GM19455 (cell line): Measurements from ENCODE around the gene SYT3.

Source experiments
- ATAC-seq: cut with Tn5 transposase; IDR thresholded peaks from one replicate; pipeline ENCODE4 v1.9.1; 2021; ENCODE audit not compliant: unreplicated experiment

SYT3 gene, protein sequence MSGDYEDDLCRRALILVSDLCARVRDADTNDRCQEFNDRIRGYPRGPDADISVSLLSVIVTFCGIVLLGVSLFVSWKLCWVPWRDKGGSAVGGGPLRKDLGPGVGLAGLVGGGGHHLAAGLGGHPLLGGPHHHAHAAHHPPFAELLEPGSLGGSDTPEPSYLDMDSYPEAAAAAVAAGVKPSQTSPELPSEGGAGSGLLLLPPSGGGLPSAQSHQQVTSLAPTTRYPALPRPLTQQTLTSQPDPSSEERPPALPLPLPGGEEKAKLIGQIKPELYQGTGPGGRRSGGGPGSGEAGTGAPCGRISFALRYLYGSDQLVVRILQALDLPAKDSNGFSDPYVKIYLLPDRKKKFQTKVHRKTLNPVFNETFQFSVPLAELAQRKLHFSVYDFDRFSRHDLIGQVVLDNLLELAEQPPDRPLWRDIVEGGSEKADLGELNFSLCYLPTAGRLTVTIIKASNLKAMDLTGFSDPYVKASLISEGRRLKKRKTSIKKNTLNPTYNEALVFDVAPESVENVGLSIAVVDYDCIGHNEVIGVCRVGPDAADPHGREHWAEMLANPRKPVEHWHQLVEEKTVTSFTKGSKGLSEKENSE

DNA sequence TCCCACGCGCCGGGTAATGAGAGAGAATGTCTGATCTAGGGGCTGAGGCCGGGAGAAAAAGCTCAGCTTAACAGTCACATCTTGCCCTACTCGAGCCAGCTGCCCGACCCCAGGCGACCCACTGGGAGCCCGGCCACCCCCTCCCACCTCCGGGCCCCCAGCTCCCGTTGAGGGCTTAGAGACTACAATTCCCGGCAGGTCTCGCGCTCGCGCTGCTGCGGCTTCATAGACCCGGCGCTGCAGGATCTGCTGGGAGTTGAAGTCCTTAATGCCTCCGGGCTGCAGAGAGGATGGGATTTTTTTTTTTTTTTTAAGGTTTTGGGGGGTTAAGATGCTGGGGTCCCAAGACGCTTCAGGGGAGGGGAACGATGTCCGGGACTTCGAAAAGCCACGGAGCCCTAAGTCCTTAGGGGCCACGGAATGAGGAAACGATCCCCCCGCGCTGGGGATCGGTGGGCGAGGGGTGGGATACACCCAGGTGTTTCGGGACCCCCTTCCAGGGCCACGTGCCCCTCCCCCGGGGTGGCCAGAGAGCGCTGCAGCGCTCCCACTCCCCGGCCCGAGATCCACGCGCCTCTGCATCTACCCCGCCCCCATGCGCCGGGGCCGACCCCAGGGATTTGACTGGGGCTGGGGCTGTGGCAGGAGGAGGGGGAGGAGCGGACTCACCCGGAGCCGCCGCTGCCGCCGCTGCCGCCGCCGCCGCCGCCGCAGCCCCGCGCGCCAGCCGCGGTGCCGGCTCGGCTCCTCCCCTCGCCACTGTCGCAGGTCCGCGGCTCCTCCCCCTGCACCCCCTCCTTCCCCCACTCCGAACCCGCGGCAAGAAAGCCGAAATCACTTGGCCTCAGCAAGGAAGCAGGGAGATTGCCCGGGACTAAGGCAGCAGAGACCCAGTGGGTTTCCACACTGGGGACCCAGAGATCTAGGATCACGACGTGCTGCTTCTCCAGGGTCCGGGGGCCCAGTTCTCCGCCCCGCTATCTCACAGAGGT lies at the start of gene SYT3:
Gene SYT3, minus strand, starts transcription at position 761 of the 992 bp plus-strand sequence. CDS start 2,470 bp downstream, outside the sequence.
- ATAC-seq, result no peak

- ATAC-seq, result no peak
Observed at GRCh38 chr19:50688766-50689165, 49.1 kb upstream of the SYT3 start.

- no peak for ATAC-seq
Observed at GRCh38 chr19:50686310-50687032, 46.8 kb upstream of the SYT3 start.

DNA sequence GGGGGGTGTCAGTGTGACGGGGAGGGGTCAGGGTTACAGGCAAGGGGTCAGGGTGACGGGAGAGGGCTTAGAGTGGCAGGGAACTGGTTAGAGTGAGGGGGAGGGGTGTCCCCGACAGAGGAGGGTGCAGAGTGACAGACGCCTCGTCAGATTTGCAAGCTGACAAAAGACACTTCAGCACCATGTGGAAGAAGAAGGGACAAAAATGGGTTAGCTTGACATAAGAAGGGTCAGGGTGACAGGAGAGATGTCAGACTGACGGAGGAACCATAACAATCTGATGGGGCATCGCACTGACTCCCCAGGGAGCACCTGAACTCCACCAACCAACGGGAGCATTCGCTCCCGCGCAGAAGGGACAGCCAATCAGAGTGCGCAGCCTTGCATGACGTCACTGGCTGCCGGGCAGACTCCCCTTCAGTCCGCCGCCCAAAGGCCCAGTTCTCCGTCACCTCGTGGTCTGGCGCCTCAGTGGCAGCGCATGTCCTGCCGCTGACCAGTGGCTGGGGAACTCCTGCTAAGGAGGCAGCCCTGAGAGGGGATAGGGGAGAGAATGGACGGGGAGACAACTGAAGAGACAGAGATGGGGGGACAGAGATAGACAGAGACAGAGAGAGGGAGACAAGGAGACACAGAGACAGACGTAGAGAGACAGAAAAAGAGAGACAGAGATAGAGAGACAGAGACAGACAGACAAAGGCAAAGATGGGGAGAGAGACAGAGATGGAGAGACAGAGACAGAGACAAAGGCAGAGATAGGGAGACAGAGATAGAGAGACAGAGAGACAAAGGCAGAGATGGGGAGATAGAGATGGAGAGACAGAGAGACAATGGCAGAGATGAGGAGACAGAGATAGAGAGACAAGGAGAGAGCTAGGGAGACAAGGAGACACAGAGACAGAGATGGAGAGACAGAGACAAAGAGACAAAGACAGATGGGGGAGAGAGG lies 39.8 kb upstream of the SYT3 start:
- no peak for ATAC-seq

DNA sequence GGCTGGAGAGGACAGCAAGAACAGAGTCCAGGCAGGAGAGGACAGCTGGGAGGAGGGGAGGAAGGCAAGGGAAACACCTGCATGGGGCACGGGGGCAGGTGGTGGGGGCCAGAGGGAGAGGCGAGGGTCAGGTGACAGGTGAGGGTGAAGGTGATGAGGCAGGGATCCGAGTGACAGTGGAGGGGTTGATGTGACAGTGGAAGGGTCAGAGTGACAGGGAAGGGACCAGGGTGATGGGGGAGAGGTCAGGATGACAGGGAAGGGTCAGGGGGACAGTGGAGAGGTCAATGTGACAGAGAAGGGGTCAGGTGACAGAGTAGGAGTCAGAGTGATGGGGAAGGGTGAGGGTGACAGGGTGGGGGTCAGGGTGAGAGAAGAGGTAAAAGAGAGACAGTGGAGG lies 38.6 kb upstream of the SYT3 start:
- ATAC-seq, result no peak

DNA sequence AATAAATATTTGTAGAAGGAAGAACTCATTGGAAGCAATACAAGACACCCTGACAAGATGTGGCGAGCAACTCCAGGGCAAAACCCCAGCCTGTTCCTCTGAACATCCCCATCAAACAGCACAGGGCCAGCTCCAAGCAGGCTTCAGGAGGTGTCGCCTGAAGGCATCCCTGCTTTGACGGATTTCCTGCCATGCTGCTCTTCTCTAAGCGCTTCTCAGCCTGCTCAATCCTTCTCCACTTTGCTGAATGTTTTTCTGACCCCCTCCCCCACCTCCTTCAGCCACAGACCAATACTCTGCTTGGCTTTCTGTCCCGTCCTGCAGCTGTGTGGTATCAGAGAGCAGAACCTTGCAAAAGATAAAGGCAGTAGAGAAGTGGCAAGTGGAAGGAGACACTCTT lies 38.0 kb upstream of the SYT3 start:
- ATAC-seq, result no peak

GRCh38 chr19:50676625-50677197 lies 37.0 kb upstream of the SYT3 start:
- ATAC-seq, result no peak

DNA sequence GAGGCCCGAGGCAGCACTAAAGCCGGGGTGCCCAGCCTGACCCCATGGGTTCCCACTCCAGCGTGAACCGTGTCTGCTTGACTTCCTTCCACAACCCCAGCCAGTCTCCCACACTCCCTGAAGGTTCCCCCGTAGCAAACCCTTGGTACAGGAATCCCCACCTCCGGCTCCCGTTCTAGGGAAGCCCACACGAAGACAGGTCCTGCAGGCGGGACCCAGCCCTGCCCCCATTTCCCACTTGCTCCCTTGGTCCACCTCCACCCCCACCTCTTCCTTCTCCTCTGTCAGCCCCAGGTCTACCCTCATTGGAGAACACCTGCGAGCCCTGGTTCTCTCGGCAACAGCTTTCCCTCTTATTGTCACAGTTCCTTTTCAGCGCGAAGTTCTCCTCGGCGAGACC lies 33.4 kb upstream of the SYT3 start:
- ATAC-seq, result no peak

- no peak for ATAC-seq
Observed at GRCh38 chr19:50670102-50670380, 30.4 kb upstream of the SYT3 start.

DNA sequence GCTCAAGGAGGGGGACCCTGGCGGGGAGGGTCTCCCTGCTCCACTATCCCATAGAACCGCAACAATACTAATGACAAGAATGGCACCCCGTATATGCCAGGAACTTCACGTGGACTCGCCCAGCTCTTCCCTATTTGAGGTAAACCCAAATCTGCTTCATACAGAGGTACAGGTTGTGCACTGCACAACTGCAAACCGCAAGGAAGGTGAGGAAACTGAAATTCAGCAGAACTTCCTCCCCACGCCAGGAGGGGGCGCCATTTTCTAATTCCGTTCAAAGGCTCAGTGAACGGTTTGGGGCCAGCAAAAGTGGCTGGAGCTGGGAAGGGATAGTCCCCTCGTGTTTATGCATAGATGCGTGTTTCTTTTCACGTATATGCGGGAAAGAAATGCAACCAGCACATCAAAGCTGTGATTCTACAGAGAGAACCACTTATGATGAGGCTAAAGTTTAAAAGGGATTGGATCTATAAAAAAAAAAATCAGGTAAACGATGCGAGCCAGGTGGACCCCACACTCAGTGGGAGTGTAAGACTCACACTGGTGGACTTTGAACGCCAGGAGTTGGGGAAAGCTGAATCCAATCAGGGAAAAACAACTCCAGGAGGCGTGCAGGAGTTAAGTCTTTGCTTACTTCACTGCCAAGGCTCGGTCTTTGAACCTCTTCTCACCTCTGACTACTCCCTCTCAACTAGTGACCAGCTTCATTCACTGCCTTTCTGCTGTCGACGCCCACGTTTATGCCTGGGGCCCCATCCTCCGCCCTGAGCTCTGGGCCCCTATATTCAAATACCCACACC lies 29.8 kb upstream of the SYT3 start:
- ATAC-seq, result no peak

DNA sequence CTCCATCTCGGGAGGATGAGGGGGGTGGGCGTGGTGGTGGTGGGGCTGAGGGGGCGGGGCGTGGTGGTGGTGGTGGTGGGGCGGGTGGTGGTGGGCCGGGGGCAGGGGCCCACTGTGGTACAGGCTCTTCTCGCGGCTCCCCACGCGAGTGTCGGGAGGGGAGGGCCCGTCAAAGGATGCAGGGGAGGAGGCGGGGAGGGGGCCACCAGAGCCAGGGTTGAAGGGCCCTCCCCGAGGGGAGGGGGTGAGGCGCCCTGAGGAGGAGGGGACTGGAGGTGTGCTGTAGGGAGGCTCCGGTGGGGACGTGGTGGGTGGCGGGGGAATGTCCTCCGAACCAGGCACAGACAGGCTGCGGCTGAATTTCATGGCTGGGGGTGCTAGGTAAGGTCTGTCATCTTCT lies 29.2 kb upstream of the SYT3 start:
- ATAC-seq, result no peak

GRCh38 chr19:50668416-50668815 lies 28.7 kb upstream of the SYT3 start:
- no peak for ATAC-seq

DNA sequence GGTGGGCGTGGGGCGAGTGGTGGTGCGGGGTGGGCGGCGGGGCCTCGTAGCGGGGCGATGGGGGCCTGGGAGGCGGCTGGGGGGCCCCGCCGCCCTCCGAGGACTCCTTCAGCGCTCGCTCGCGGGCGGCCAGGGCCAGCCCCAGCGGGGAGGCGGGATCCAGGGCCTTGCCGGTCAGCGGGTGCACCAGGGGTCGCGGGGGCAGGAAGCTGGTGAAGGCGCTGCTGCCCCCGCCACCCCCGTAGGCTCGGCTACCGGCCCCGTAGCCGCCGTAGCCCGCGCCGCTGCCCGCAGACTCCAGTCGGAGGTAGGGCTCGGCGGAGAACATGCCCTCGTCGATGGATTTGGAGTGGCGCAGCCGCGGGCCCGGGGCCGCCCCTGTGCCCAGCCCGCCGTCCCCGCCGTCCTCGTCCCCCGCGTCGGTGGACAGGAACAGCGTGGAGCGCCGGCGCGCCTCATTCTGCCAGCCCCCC lies 28.1 kb upstream of the SYT3 start:
- no peak for ATAC-seq

DNA sequence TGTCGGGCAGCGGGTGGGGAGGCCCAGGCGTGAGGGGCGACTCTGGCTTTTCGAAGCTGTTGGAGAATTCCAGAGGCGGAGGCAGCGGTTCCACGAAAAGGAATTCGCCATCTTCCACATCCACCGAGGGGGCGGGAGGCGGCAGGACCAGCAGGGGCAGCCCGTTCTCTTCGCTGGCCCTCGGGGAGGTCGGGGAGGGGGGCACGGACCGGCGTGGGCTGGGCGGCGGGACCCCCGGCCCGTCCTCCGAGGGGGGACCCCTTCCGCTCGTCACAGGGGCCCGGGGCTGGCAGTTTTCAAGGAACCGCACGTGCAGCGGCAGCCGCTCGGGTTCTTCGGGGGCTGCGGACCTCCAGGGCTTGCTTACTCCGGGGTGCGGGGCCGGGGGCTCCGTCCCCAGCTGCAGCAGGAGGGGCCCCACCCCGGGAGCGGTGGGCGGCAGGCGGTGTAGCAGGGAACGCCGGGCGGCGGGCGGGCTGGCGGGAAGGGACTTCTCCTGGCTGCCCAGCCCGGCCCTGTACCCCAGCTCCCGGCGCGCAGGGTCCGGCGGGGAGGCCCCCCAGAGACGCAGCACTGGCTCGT lies 27.6 kb upstream of the SYT3 start:
- no peak for ATAC-seq

DNA sequence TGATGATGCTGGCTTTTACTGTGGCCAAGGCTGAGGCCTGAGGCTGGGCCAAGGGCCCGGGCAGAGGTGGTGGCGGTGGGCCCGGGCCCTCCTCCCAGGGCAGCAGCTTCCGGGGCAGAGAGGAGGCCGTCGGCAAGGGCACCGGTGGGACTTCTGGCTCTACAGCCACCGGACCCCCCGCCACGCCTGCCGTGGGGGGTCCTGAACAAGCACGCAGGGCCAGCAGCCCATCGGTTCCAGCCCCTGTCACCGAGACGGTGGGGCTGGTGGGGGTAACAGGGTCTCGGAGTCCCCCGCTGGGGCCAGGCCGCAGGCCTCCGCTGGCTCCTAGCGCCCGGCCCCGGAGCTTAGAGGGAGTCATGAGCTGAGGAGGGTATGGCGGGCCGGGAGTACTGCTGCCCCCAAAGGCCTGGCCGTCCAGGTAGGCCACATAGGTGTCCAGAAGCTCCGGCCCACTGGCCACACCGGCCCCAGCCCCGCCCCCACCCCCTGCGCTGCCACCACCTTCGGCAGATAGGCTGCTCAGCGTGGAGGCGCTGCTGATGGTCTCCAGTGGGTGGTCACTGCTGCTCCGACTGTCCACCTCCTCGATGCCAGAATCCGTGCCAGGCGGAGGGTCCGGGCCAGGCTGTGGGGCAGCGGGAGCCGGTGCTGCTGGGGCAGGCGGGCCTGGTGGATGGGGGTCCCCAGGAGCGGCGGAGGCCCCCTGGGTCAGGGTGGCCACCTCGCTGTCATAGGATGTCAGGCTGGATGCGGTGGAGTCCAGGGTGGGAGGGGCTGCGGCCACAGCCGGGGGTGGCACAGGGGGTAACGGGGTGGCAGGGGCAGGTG lies 26.9 kb upstream of the SYT3 start:
- no peak for ATAC-seq

DNA sequence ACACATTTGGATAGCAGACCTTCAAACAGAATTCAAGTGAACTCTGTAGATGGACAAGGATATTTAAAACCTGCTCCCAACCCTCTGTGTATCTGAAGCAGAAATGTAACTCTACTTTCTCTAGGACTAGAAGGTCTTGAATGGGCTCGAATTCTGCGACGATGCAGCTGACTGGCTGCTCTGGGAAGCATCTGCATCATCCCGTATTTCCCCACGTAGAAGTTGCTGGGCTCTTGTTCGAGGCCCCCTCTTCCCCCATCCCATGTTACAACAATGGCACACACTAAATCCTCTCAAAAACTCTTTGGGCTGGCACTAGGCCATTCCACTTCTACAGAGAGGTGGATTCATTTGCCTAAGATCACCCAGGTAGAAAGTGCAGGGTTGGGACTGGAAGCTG lies 24.5 kb upstream of the SYT3 start:
- no peak for ATAC-seq

GRCh38 chr19:50663482-50663790 lies 23.8 kb upstream of the SYT3 start:
- ATAC-seq, result no peak
